ENCODE measurements around the gene EDIL3. TPM values are rescaled to one million over a fixed set of nuclear protein-coding genes. Genes with fewer than 3 reads are reported as not detected.

EDIL3 gene
- total RNA-seq, 1 donor from 2014 or later = 0.40 TPM

DNA sequence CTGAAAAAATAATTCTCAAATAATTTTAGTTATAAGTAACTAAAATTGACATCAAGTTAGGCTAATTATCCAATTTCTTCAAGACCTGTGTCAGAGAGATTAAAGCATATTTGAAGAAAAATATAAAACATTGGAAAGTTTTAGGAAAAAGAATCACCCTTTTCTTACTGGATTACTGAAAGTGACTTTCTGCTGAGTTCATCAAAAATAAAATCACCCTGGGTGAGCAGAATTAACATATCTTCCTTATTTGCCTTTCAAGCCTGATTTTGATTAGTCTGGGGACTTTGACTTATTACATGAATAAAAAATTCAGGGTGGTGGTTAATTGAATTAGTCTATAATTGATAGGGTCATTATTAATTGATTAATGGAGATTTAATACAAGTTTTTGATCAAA, 411.8 kb downstream of the EDIL3 start:
- DNase-seq (ENCODE audit: low read depth in 2 of 2) = no peak

DNA sequence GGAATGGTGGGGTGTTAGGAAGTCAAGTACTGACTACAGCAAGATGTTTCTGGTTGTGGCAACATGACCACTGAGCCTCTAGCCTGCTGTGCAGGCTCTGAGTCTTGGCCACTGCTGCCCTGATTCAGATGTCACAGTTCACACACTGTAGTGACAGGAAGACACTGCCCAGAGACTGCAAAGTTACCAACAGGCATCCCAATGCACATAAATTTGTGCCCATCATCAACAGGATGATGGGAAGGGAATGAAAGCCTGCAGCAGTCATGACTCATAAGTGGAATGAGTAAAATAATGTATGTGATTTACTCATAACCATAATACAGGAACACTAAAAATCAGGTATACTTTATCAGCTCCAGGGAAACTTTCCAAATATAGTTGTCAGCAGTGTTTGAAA, 412.4 kb downstream of the EDIL3 start:
- DNase-seq (ENCODE audit: low read depth in 2 of 2) = peak in 1 of 2 donors; percentile 6

GRCh38 chr5:83967417-83967816, 417.3 kb downstream of the EDIL3 start:
- no peak for DNase-seq (ENCODE audit: low read depth in 2 of 2)

DNA sequence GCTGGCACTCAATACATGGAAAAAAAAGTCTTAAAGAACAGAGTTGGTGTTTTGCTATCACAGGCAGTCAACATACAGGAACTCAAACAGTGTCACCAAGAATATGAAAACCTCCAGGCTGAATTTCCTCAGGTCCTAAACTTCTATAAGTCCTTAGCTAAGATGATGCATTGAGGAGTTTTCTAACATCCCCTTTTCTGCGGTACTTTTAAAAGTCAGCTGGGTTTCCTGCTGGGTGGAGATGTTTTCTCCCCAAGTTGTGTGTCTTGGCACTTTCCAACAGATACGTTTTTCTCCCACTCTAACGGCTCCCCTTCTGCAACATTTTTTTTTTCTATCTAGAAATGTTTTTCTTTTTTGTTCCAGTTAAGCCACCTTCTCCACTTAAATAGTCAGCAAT, 419.2 kb downstream of the EDIL3 start:
- no peak for DNase-seq (ENCODE audit: low read depth in 2 of 2)

DNA sequence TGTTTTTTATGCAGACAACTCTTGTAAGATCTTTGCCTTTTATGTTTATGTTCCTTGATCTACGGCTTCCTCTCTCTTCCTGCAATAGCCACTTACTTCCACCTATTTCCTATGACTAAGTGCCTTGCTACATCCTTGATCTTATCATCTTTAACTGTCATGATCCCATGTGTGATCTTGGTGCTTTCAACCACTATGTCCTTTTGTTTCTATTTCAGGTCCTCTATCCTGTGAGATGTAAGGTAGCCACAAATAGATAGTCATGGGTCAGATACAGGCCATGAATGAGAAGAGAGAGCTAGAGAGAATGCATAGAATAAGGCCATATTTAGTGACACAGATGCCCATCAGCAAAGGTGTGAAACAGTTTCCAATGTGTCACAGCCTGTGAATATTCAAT, 420.4 kb downstream of the EDIL3 start:
- DNase-seq (ENCODE audit: low read depth in 2 of 2) = peak in 1 of 2 donors; percentile 75

DNA sequence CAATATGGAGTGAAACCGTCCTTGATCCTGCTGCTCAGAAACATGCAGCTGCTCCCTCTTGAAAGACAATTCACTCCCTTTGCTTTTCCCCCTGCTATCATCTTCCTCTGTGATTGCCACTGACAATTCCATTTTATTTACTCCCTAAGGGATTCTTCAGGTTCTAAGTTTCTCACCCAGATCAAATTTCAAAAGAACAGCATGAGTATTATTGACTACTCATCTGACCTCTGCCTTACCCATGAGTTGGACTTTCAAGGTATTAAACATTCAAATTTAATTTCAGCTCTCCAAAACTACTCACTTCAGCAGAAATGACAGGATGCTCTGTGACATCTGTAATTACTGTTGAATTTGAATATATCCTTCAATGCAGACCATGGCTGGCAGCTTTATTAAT, 427.5 kb downstream of the EDIL3 start:
- DNase-seq (ENCODE audit: low read depth in 2 of 2) = peak in 1 of 2 donors; percentile 14

DNA sequence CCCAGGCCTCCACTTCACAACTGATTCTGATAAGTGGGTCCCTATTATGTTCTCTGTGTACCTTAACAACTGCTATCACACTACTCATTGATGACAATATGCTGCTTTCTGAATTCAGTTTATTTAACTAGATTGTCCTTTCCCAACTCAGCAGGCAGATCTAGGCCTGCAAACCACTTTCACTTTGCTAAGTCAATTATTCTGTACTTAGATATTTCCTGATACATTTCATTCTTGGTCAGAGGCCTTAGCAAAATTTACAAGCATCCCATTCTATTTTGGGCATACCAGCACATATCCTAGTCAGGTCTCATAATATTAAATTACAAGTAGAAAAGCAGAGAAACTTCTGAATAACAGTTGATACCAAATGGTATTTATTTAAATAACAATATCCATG, 428.3 kb downstream of the EDIL3 start:
- DNase-seq (ENCODE audit: low read depth in 2 of 2) = peak in 1 of 2 donors; percentile 18

DNA sequence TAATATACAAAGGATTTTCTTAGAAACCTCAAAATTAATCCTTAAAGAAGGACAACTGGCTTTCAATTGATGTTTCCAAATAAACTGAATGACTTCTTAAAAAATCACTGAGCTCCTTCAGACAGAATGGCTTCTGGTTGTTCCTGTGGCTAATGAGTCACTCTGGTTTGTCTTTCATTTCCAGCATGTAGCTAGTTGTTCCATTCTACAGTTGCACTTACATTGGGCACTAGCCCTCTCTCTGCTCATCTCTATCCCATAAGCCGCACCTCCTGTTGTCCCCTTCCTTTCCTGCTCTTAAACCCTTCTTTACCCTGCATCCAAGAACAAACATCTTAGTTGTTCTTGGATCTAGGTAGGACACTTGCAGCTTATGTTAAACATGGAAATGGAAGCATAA, 428.8 kb downstream of the EDIL3 start:
- peak in 1 of 2 donors; percentile 66 for DNase-seq (ENCODE audit: low read depth in 2 of 2)

- DNase-seq (ENCODE audit: low read depth in 2 of 2) = no peak
Measured at GRCh38 chr5:83947763-83948162, 436.9 kb downstream of the EDIL3 start.

DNA sequence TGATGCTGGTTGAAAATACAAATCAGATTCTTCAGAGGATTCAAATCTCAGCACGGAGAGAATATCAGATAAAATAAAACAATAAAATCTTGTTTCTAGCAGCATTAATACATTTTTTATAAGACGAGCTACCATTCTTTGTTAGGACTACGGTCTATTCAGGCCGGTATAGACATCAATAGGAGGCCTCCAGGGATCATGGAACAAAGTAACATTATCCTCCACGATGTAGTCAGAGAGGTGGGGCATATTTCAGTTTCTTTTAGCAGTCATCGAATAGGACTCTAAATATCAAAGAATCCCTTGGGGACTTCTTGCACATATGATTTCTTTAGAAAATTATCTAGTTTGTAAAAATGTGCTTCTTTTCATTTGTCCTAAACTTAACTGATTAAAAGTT, 438.2 kb downstream of the EDIL3 start:
- DNase-seq (ENCODE audit: low read depth in 2 of 2) = no peak

- no peak for DNase-seq (ENCODE audit: low read depth in 2 of 2)
Measured at GRCh38 chr5:83942155-83942554, 442.5 kb downstream of the EDIL3 start.

GRCh38 chr5:83937837-83938236, 446.8 kb downstream of the EDIL3 start:
- no peak for DNase-seq (ENCODE audit: low read depth in 2 of 2)

- no peak for DNase-seq (ENCODE audit: low read depth in 2 of 2)
Measured at GRCh38 chr5:83931969-83932368, 452.7 kb downstream of the EDIL3 start.

- peak; percentile 55 to 62 for DNase-seq (ENCODE audit: low read depth in 2 of 2)
Measured at GRCh38 chr5:83927140-83927733, 457.4 kb downstream of the EDIL3 start.

DNA sequence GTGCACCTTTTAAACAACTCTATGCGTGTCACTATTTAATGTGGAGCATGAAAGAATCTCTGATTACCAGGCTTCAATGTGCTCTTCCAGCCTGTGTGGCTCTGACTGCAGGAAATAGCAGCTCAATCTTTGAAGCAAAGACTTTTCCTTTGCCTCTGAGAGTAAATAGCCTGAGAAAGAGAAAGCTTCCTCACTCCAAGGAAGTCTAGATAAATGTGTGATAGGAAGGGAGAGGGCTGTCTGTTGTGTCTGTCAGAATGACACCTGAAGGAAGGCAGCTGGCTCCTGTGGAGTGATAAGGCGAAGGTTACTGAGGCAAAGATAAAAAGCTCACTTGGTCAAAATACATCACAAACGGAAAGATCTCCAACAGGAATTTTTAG, 458.7 kb downstream of the EDIL3 start:
- peak in 1 of 2 donors; percentile 54 for DNase-seq (ENCODE audit: low read depth in 2 of 2)

- DNase-seq (ENCODE audit: low read depth in 2 of 2) = no peak
Measured at GRCh38 chr5:83925321-83925954, 459.2 kb downstream of the EDIL3 start.

DNA sequence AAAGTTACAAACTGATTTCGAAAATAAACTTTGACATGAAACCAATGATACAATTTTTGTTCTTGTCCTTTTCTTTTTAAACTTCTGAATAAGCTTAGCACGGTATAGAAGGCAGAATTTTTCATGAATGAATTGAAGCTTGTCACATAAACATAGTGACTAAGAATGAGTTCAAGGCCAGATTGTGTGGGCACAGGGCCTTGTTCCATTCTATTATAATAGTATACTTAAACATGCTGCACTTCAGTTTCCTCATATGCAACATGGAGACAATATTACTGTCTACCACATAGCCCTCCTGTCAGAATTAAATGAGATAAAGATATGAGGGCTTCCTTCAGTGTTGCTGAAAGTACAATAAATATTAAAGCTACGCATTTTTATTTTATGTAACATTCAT, 459.8 kb downstream of the EDIL3 start:
- no peak for DNase-seq (ENCODE audit: low read depth in 2 of 2)

- no peak for DNase-seq (ENCODE audit: low read depth in 2 of 2)
Measured at GRCh38 chr5:83924171-83924570, 460.5 kb downstream of the EDIL3 start.

- no peak for DNase-seq (ENCODE audit: low read depth in 2 of 2)
Measured at GRCh38 chr5:83922699-83923098, 462.0 kb downstream of the EDIL3 start.

DNA sequence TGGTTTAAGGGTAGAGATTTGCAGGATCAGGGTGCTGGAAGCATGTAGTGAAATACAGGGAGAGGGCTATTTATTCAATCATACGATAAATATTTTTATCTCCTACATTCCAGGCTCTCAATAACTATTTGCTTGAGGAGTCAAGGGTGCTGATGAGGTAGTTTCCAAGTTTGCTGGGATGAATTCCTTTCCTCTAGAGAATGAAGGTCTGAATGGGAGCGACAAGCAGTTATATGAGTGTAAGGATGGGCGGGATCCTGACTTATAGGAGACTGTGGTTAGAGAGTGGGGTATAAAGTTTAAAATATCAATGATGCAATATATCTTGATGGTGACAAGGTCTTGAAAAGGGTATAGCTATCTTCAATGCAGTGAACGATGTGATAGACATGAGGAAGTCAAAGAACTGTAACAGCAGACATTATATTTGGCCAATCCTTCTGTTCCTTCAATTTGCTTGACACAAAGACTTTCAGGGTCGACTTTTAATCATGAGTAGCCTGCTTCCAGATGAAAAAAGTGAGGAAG, 462.9 kb downstream of the EDIL3 start:
- DNase-seq (ENCODE audit: low read depth in 2 of 2) = no peak

GRCh38 chr5:83919071-83920041, 465.3 kb downstream of the EDIL3 start:
- peak; percentile 23 to 69 for DNase-seq (ENCODE audit: low read depth in 2 of 2)

DNA sequence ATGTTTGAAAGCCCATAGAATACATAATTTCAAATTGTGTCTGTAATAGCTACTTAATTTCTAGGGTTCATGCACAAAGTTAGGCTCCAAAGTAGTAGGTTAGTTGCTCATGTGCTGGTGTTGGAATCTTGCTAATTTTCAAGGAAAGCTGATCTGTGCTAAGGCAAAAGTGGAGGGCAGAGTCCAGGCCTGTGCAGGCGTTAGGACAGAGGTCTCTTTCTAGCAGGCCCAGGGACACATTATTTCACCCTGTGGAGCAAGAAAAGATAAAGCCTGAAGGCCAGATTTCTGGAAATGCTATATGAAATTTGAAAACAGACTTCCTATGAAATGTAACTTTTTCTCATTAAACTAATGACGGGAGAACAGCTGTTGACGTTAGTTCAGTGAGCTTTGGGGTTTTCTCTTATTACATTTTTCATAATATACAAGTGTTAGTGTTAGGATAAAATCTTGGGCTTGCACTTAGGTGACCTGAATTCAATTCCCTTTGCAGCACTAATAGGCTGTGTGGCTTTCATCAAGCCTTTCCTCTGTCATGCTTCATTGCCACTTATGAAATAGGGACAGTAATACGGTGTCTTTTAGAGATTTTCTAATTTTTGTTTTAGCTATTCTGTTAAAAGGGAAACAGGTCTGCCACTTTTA, 467.3 kb downstream of the EDIL3 start:
- no peak for DNase-seq (ENCODE audit: low read depth in 2 of 2)
